Calu3 (cell line): ENCODE results near the gene ETV3L. TPM values are rescaled to one million over a fixed set of nuclear protein-coding genes. Genes with fewer than 3 reads are reported as not detected.

ENCODE experiments used
- BruUV-seq: library from RNA; stranded (reverse); fragments of 400-500 nt; replicated peaks from 2 replicates; lab custom pipeline; 2021; lab: Mats Ljungman, UMichigan
- CTCF ChIA-PET: fragments of 300-600 bp; sonication (Branson Sonifier 250); formaldehyde crosslinking; loops from one replicate; lab custom pipeline; 2022; ENCODE audit warnings: antibody characterized with exemption; lab: Charles Lee
- DNase-seq: peaks from one replicate; pipeline ENCODE4 v3.0.0; 2022
- H3K27ac Mint-ChIP-seq: one replicate; pipeline ENCODE4 v1.8.0; 2022; ENCODE audit warnings: mixed read lengths; ENCODE audit not compliant: unreplicated experiment
- H3K27me3 Mint-ChIP-seq: one replicate; pipeline ENCODE4 v1.8.0; 2022; ENCODE audit warnings: mixed read lengths; ENCODE audit not compliant: unreplicated experiment
- H3K36me3 Mint-ChIP-seq: one replicate; pipeline ENCODE4 v1.8.0; 2022; ENCODE audit warnings: mild to moderate bottlenecking, moderate library complexity, mixed read lengths; ENCODE audit not compliant: insufficient read depth, unreplicated experiment
- H3K4me1 Mint-ChIP-seq: one replicate; pipeline ENCODE4 v1.8.0; 2022; ENCODE audit warnings: mild to moderate bottlenecking, low read depth, mixed read lengths; ENCODE audit not compliant: unreplicated experiment
- H3K4me3 Mint-ChIP-seq: one replicate; pipeline ENCODE4 v1.8.0; 2022; ENCODE audit warnings: mild to moderate bottlenecking, low read depth, moderate library complexity, mixed read lengths; ENCODE audit not compliant: unreplicated experiment
- H3K9me3 Mint-ChIP-seq: one replicate; pipeline ENCODE4 v1.8.0; 2022; ENCODE audit warnings: low read depth, mixed read lengths; ENCODE audit not compliant: unreplicated experiment
- intact Hi-C: fragments of 100-400 bp; cut with micrococcal nuclease; formaldehyde crosslinking; loops from one replicate; pipeline ENCODE4 v1.10.0; 2022; ENCODE audit not compliant: unreplicated experiment
- total RNA-seq: library from RNA; stranded (reverse); gene quantifications from 2 replicates; pipeline ENCODE4 v1.2.3, GENCODE V29; 2022
- TF ChIP-seq, protein P1 (sequence below): fragments of 200-600 bp; IDR thresholded peaks from one replicate; pipeline ENCODE4 v1.8.0; 2022; ENCODE audit warnings: antibody characterized with exemption; ENCODE audit not compliant: unreplicated experiment

The ETV3L gene
- total RNA-seq, 1 experiment from 2014 or later, result not detected

DNA sequence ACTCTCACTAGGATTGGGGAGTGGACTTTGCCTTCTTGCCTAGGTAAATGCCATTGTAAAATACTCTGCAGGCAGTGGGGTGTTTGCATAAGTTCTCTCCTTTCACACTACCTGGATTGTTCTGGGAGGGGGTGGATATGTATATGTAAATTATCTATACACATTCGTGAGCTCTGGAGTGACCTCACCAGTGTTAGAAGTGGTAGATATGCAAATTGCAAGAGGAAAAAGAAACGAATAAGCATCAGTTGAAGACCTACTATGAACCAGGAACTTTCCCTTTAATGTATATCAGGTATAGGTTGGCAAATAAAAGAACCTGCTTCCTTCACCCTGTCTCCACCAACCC lies 52.6 kb downstream of the ETV3L start:
- Mint-ChIP-seq H3K4me1 (peaks cover 36% of the 10 kb centered on the region), H3K9me3 (no peaks in the 10 kb centered on the region), H3K36me3 (peaks cover 29% of the 10 kb centered on the region), H3K27me3 (peaks cover 14% of the 10 kb centered on the region), H3K4me3 (peak overlapping the region; percentile 81), H3K27ac (no peak overlapping the region)
- intact Hi-C loops, result no loop called here
- CTCF ChIA-PET, result no interaction called here
- no TSS peak for BruUV-seq
- TF ChIP-seq, protein P1, sequence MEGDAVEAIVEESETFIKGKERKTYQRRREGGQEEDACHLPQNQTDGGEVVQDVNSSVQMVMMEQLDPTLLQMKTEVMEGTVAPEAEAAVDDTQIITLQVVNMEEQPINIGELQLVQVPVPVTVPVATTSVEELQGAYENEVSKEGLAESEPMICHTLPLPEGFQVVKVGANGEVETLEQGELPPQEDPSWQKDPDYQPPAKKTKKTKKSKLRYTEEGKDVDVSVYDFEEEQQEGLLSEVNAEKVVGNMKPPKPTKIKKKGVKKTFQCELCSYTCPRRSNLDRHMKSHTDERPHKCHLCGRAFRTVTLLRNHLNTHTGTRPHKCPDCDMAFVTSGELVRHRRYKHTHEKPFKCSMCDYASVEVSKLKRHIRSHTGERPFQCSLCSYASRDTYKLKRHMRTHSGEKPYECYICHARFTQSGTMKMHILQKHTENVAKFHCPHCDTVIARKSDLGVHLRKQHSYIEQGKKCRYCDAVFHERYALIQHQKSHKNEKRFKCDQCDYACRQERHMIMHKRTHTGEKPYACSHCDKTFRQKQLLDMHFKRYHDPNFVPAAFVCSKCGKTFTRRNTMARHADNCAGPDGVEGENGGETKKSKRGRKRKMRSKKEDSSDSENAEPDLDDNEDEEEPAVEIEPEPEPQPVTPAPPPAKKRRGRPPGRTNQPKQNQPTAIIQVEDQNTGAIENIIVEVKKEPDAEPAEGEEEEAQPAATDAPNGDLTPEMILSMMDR, result no peak
- DNase-seq, result peak; percentile 19

DNA sequence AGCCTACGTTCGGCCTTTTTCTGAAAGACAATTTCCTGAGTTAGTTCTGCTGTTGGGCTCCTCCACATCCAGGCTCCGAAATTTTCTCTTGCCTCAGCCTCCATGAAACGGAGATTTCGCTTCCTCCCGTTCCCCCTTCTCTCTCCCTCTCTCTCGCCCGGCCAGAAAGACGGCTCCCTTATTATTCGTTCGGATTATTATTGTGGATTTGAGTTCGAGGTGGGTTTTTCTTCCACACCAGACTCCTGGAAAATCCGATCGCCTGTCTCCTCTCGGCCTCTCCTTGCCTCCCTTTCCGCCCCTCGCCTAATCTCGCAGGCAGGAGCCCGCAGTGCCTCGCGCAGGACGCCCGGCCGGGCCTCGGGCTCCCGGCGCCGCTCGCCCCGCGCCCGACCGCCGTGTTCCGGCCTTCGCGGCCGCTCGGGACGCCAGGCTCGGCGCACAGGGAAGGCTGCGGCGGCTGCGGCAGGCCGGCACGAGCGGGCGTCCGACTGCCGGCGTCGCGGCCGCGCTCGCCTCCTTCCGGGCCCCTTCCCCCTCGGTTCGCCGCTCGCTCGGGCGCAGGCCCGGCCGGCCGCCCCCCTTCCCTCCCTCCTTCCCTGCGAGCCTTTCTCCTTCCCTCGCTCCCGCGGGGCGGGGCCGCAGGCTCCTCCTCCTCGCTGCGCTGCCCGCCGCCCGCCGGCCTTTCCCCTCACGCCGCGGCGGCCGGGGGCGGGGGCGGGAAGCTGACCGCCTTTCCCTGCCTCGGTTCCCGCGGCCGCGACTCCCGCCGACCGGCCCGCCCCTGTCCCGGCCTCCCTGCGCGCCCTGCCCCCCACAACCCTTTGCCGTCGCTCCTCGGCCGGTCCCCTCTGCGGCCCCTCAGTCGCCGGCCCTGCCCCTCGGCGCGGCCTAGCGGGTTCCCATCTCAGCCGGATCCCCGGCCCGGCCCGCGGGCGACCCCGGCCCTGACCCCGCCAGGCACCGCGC lies 54.1 kb downstream of the ETV3L start, which contains the start of gene ARHGEF11:
Gene ARHGEF11, minus strand, starts transcription at position 493 of the 969 bp plus-strand sequence. CDS start 1,412 bp downstream, outside the sequence.
- DNase-seq, result peak; percentile 97
- H3K27me3 Mint-ChIP-seq, result peaks cover under 1% of the 10 kb centered on the region
- peak within 1 kb of the TSS; percentile 82 for H3K27ac Mint-ChIP-seq
- peak within 1 kb of the TSS; percentile 81 for H3K4me3 Mint-ChIP-seq
- intact Hi-C loops, result no loop called here
- no peaks in the 10 kb centered on the region for H3K9me3 Mint-ChIP-seq
- TF ChIP-seq, protein P1, result no peak
- peaks cover 33% of the 10 kb centered on the region for H3K36me3 Mint-ChIP-seq
- BruUV-seq, result no TSS peak
- CTCF ChIA-PET, result interaction anchor here (0.5 to 1.1 kb wide), 3 partner anchors 65 to 294 kb away, joined by 3 to 5 read pairs (median 3); no protein-coding TSS in a partner anchor
- peaks cover 47% of the 10 kb centered on the region for H3K4me1 Mint-ChIP-seq

DNA sequence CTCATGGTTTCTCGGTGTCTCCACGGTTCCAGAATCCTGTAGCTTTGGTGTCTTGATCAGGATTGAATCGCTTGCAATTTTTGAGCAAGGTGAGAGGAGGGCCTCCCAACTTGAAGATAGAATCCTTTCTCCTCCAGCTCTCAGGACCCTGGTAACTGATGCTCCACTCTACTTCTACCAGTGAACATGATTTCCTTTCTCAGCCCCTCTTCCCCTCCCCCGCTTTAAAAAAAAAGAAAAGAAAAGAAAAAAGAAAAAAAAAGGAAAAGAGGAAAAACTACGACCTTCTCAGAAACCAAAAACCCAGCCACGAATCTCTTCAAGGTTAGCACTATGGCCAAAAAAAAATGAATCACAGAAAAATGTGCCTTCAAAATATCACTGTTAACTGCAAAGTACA lies 55.3 kb downstream of the ETV3L start:
- intact Hi-C loops, result no loop called here
- H3K27ac Mint-ChIP-seq, result peak overlapping the region; percentile 82
- CTCF ChIA-PET, result interaction anchor here (0.7 to 1.1 kb wide), 3 partner anchors 36 to 161 kb away, joined by 3 to 5 read pairs (median 4); no protein-coding TSS in a partner anchor

DNA sequence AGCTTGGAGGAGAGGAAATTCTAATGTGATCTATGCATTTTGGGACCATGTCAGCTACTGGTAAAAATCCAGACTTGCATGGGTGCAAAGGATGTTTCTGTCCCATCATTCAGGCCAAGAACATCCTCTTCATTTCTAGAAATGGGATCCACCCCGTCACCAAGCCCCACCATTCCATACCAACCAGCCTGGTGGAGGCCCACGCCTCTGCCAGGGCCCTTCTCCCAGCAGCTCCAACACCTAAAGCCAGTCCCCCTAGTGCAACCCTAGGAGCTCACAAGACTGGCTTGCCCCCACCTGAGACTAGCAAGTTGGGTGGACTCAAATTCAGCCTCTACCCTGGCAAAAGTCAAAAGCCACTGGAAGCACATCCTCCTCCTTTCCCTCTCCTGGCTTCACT lies 55.9 kb downstream of the ETV3L start:
- peak overlapping the region; percentile 82 for H3K27ac Mint-ChIP-seq
- no peaks in the 10 kb centered on the region for H3K9me3 Mint-ChIP-seq
- BruUV-seq, result no TSS peak
- intact Hi-C loops, result no loop called here
- peak overlapping the region; percentile 81 for H3K4me3 Mint-ChIP-seq
- TF ChIP-seq, protein P1, result no peak
- peaks cover 33% of the 10 kb centered on the region for H3K36me3 Mint-ChIP-seq
- no peaks in the 10 kb centered on the region for H3K27me3 Mint-ChIP-seq
- CTCF ChIA-PET, result no interaction called here
- no peak for DNase-seq
- H3K4me1 Mint-ChIP-seq, result peaks cover 57% of the 10 kb centered on the region

More for the DNA sequence above, 55.3 kb downstream of the ETV3L start:
- no peak for DNase-seq
- Mint-ChIP-seq H3K4me3 (peak overlapping the region; percentile 81), H3K9me3 (no peaks in the 10 kb centered on the region), H3K27me3 (no peaks in the 10 kb centered on the region), H3K36me3 (peaks cover 33% of the 10 kb centered on the region), H3K4me1 (peaks cover 52% of the 10 kb centered on the region)
- BruUV-seq, result TSS peak; percentile 44
- TF ChIP-seq, protein P1, result no peak
